HepG2 (cell line): Measurements from ENCODE around the gene ADAMTS17. TPM values are rescaled to one million over a fixed set of nuclear protein-coding genes. Genes with fewer than 3 reads are reported as not detected.

Experiments
- ATAC-seq: fragments of 200-7000 bp; cut with Tn5 transposase; 3 replicates; pipeline ENCODE4 v1.9.1; 2020; ENCODE audit warnings: mild to moderate bottlenecking, moderate library complexity
- BruUV-seq: library from RNA; stranded (reverse); fragments of 400-500 nt; replicated peaks from 2 replicates; lab custom pipeline; 2021; lab: Mats Ljungman, UMichigan
- CTCF ChIA-PET: fragments of 300-600 bp; formaldehyde crosslinking; extraction: SDS; loops from one replicate; lab custom pipeline; 2021; ENCODE audit warnings: low total read pairs, inconsistent platforms, low intra/inter-chr PET ratio; lab: Yijun Ruan, JAX
- POLR2A ChIA-PET: fragments of 350-600 bp; sonication (Branson Sonifier 250); formaldehyde crosslinking; loops from one replicate; lab custom pipeline; 2020; ENCODE audit warnings: antibody characterized with exemption, inconsistent platforms; lab: Yijun Ruan, JAX
- DNase-seq: peaks from one replicate; pipeline ENCODE4 v3.0.0-alpha.2; 2015; ENCODE audit warnings: low spot score
- FAIRE-seq: peaks from 3 replicates; lab custom pipeline; 2011; peaks lifted over from hg19 to GRCh38; lab: Jason Lieb, UNC
- H2AFZ ChIP-seq: one replicate; pipeline ENCODE4 v1.6.1; 2011; ENCODE audit warnings: low read length, inconsistent platforms
- H3K27ac ChIP-seq: fragments of 300-600 bp; 3 replicates; pipeline ENCODE4 v1.8.0; 2011; ENCODE audit warnings: mixed run types, mild to moderate bottlenecking, mixed read lengths, low read length, inconsistent platforms; ENCODE audit not compliant: insufficient read depth; ENCODE audit errors: extremely low read length
- H3K27me3 ChIP-seq, 2 experiments: fragments of 200-600 bp in 1 of 2; 2 replicates in 1 of 2; 3 replicates in 1 of 2; pipeline versions ENCODE4 v1.6.0 to v1.8.0; 2011; ENCODE audit warnings: low read length in 2 of 2, mild to moderate bottlenecking in 2 of 2, moderate library complexity in 2 of 2, inconsistent platforms in 1 of 2; ENCODE audit not compliant: insufficient read depth in 2 of 2, control insufficient read depth in 1 of 2
- H3K36me3 ChIP-seq, 2 experiments: fragments of 200-600 bp in 1 of 2; replicated peaks in 1 of 2; 2 replicates in 1 of 2; 3 replicates in 1 of 2; pipeline versions ENCODE4 v1.5.1 to v1.8.0; 2011; ENCODE audit warnings: low read length in 2 of 2, inconsistent platforms in 1 of 2; ENCODE audit not compliant: insufficient read depth in 2 of 2, control insufficient read depth in 1 of 2
- H3K4me1 ChIP-seq: 2 replicates; pipeline ENCODE4 v1.5.1; 2012; ENCODE audit warnings: low read length, inconsistent platforms; ENCODE audit not compliant: insufficient read depth
- H3K4me2 ChIP-seq: 2 replicates; pipeline ENCODE4 v1.6.0; 2011; ENCODE audit warnings: low read depth, low read length, inconsistent platforms
- H3K4me3 ChIP-seq, 3 experiments: fragments of 200-600 bp in 1 of 3; sonication (generic), shearing (Covaris generic) in 1 of 3; replicated peaks in 1 of 3; 2 replicates each; pipeline ENCODE4 v1.5.1; 2011 to 2016; ENCODE audit warnings: low read length in 3 of 3, inconsistent platforms in 2 of 3, low read depth in 2 of 3, mild to moderate bottlenecking in 2 of 3, control low read depth in 1 of 3, mixed read lengths in 1 of 3; ENCODE audit not compliant: insufficient read depth in 1 of 3
- H3K79me2 ChIP-seq: one replicate; pipeline ENCODE4 v1.6.1; 2011; ENCODE audit warnings: low read length, inconsistent platforms; ENCODE audit not compliant: insufficient read depth
- H3K9ac ChIP-seq: 2 replicates; pipeline ENCODE4 v1.6.0; 2011; ENCODE audit warnings: mild to moderate bottlenecking, low read depth, low read length, inconsistent platforms; ENCODE audit not compliant: insufficient read depth
- H3K9me3 ChIP-seq: 2 replicates; pipeline ENCODE4 v1.5.1; 2012; ENCODE audit warnings: mild to moderate bottlenecking, low read length
- H4K20me1 ChIP-seq: 2 replicates; pipeline ENCODE4 v1.6.0; 2011; ENCODE audit warnings: inconsistent platforms, mild to moderate bottlenecking, low read length, moderate library complexity; ENCODE audit not compliant: insufficient read depth
- AKAP8 ChIP-seq: sonication (generic); formaldehyde crosslinking; IDR thresholded peaks from 2 replicates; pipeline ENCODE4 v1.5.1; 2020; ENCODE audit warnings: mild to moderate bottlenecking, missing genetic modification reagents
- ARHGAP35 ChIP-seq: sonication (generic); formaldehyde crosslinking; IDR thresholded peaks from 2 replicates; pipeline ENCODE4 v1.9.0; 2022; ENCODE audit warnings: mild to moderate bottlenecking, inconsistent platforms, moderate library complexity, missing genetic modification reagents, borderline replicate concordance
- BATF2 ChIP-seq: sonication (generic); formaldehyde crosslinking; IDR thresholded peaks from 2 replicates; pipeline ENCODE4 v1.8.0; 2022; ENCODE audit warnings: mild to moderate bottlenecking, missing genetic modification reagents, moderate library complexity
- CREM ChIP-seq, 2 experiments: sonication (generic) in 1 of 2; formaldehyde crosslinking in 1 of 2; IDR thresholded peaks; 2 replicates each; pipeline versions ENCODE4 v1.4.0 to v1.6.1; 2016 to 2020; ENCODE audit warnings: antibody characterized with exemption in 1 of 2, mild to moderate bottlenecking in 1 of 2, missing genetic modification reagents in 1 of 2
- FOXP1 ChIP-seq, 2 experiments: fragments of 450-650 bp in 1 of 2; IDR thresholded peaks; 2 replicates each; pipeline ENCODE4 v1.6.1; 2017 to 2018; ENCODE audit warnings: antibody characterized with exemption in 1 of 2
- FOXP4 ChIP-seq: sonication (generic); formaldehyde crosslinking; IDR thresholded peaks from 2 replicates; pipeline ENCODE4 v1.4.0; 2020; ENCODE audit warnings: missing genetic modification reagents
- GZF1 ChIP-seq: sonication (generic); formaldehyde crosslinking; IDR thresholded peaks from 2 replicates; pipeline ENCODE4 v1.5.1; 2020; ENCODE audit warnings: mild to moderate bottlenecking, missing genetic modification reagents
- HMG20B ChIP-seq: conservative IDR thresholded peaks from 2 replicates; pipeline ENCODE4 v1.6.1; 2016; ENCODE audit warnings: missing genetic modification reagents, missing compliant biosample characterization
- PRDM4 ChIP-seq: sonication (generic); formaldehyde crosslinking; IDR thresholded peaks from 2 replicates; pipeline ENCODE4 v1.9.0; 2021; ENCODE audit warnings: missing genetic modification reagents, borderline replicate concordance
- TCF12 ChIP-seq, 2 experiments: fragments of 450-650 bp in 1 of 2; sonication (generic) in 1 of 2; formaldehyde crosslinking in 1 of 2; IDR thresholded peaks; 2 replicates each; pipeline versions ENCODE4 v1.6.1 to v1.8.0; 2017 to 2022; ENCODE audit warnings: antibody characterized with exemption in 1 of 2, mild to moderate bottlenecking in 1 of 2, missing genetic modification reagents in 1 of 2, moderate library complexity in 1 of 2
- TFDP1 ChIP-seq: IDR thresholded peaks from 2 replicates; pipeline ENCODE4 v1.6.1; 2016; ENCODE audit warnings: missing compliant biosample characterization, missing genetic modification reagents, borderline replicate concordance
- ZBTB42 ChIP-seq: sonication (generic); formaldehyde crosslinking; IDR thresholded peaks from 2 replicates; pipeline ENCODE4 v1.5.0; 2020; ENCODE audit warnings: mild to moderate bottlenecking, missing genetic modification reagents
- ZFAT ChIP-seq: sonication (generic); formaldehyde crosslinking; conservative IDR thresholded peaks from 2 replicates; pipeline ENCODE4 v1.8.1; 2023; ENCODE audit warnings: missing genetic modification reagents, inconsistent platforms
- ZIK1 ChIP-seq: sonication (generic); formaldehyde crosslinking; IDR thresholded peaks from 2 replicates; pipeline ENCODE4 v1.5.0; 2020; ENCODE audit warnings: mild to moderate bottlenecking, low read depth, missing genetic modification reagents, borderline replicate concordance
- ZNF552 ChIP-seq: sonication (generic); formaldehyde crosslinking; IDR thresholded peaks from 2 replicates; pipeline ENCODE4 v1.9.0; 2022; ENCODE audit warnings: missing genetic modification reagents, mild to moderate bottlenecking, borderline replicate concordance
- WGBS: methylation state at CpG from one replicate; pipeline ENCODE4 v1.1.6; 2017; ENCODE audit warnings: low lambda C conversion rate; 5-methylcytosine and 5-hydroxymethylcytosine counted together
- in situ Hi-C: cut with HindIII; loops from 2 replicates; pipeline ENCODE4 v1.10.0; 2017; ENCODE audit warnings: low pct_unique_long_range_greater_than_20kb; ENCODE audit not compliant: extremely low pct_ligation_motif_present
- intact Hi-C: fragments of 100-400 bp; cut with micrococcal nuclease; formaldehyde crosslinking; loops from one replicate; pipeline ENCODE4 v1.10.0; 2022; ENCODE audit not compliant: unreplicated experiment
- polyA plus RNA-seq, 8 experiments: library from polyadenylated mRNA; depleted of rRNA in 3 of 8; stranded (reverse) in 7 of 8; unstranded in 1 of 8; fragments of >200 nt; fragmentation: Illumina TruSeq in 4 of 8; extraction: Trizol in 4 of 8; gene quantifications; 2 replicates each; pipeline versions ENCODE4 v1.2.1 to v1.2.3, GENCODE V29; 2011 to 2016; ENCODE audit warnings: low read depth in 4 of 8, missing spikeins in 1 of 8, mixed read lengths in 1 of 8; ENCODE audit not compliant: insufficient read depth in 1 of 8
- total RNA-seq, 5 experiments: library from RNA; depleted of rRNA; stranded (reverse); fragments of >200 nt; fragmentation: Illumina TruSeq; extraction: Trizol; gene quantifications; 2 replicates each; pipeline ENCODE4 v1.2.3, GENCODE V29; 2016; ENCODE audit warnings: low read depth in 1 of 5

The ADAMTS17 gene
- total and polyA plus RNA-seq, 2 of the 13 experiments (the other 11 are each of a cell fraction or from before 2014, with no cell fraction given): 0.02 to 0.04 TPM

GRCh38 chr15:100026041-100026440 lies 315.7 kb downstream of the ADAMTS17 start:
- Histone ChIP-seq H3K36me3 (no peaks in the 10 kb centered on the region), H3K9ac (no peak overlapping the region), H3K4me1 (no peaks in the 10 kb centered on the region), H3K9me3 (peaks cover 12% of the 10 kb centered on the region), H3K27me3 (peaks cover 0 to 1% of the 10 kb centered on the region in 2 experiments; a peak in 2 of 5 replicates), H3K4me2 (no peak overlapping the region), H2AFZ (no peak overlapping the region), H3K4me3 (no peak overlapping the region), H3K27ac (no peak overlapping the region), H3K79me2 (no peaks in the 10 kb centered on the region), H4K20me1 (no peaks in the 10 kb centered on the region)
- FAIRE-seq: no peak
- in situ Hi-C loops (no loop called here), intact Hi-C loops (no loop called here)
- BruUV-seq: no TSS peak
- CTCF ChIA-PET: no interaction called here
- ATAC-seq: no peak
- DNase-seq: no peak
- 30% methylated on average over 2 of the region's 2 CpGs for WGBS
- POLR2A ChIA-PET: no interaction called here
- TF ChIP-seq ZBTB42 (CRISPR knock-in tag) (no peak), FOXP1 (IDR thresholded peaks at IDR 0.05) (no peak), FOXP1 (CRISPR knock-in tag; IDR thresholded peaks at IDR 0.05) (no peak), PRDM4 (CRISPR knock-in tag) (no peak), CREM (IDR thresholded peaks at IDR 0.05) (no peak), CREM (CRISPR knock-in tag; IDR thresholded peaks at IDR 0.05) (no peak), ARHGAP35 (CRISPR knock-in tag) (no peak), ZNF552 (CRISPR knock-in tag) (no peak), TCF12 (IDR thresholded peaks at IDR 0.05) (no peak), TCF12 (CRISPR knock-in tag; IDR thresholded peaks at IDR 0.05) (no peak), ZIK1 (CRISPR knock-in tag) (no peak), HMG20B (CRISPR knock-in tag) (no peak), ZFAT (CRISPR knock-in tag) (no peak), GZF1 (no peak), FOXP4 (CRISPR knock-in tag) (no peak), BATF2 (no peak), TFDP1 (no peak), AKAP8 (no peak)
